GM10847 (cell line): ENCODE data around the gene ZNF354C.

Experiments
- POLR2A ChIP-seq: IDR thresholded peaks from 2 replicates; pipeline ENCODE4 v1.6.1; 2011; ENCODE audit not compliant: insufficient read length; ENCODE audit errors: extremely low read depth

Gene ZNF354C

GRCh38 chr5:179060116-179061008, at the start of gene ZNF354C:
Gene ZNF354C (plus strand): TSS chr5:179060373. CDS start chr5:179062069, 1,696 bp downstream.
- no peak for TF ChIP-seq POLR2A

GRCh38 chr5:179023528-179024189, 36.5 kb upstream of the ZNF354C start, which contains the start of gene ZNF879:
Gene ZNF879 (plus strand): TSS chr5:179023804. CDS start chr5:179025005, 1,201 bp downstream.
- TF ChIP-seq POLR2A = no peak

GRCh38 chr5:179033004-179033580, 27.1 kb upstream of the ZNF354C start:
- TF ChIP-seq POLR2A = no peak

DNA sequence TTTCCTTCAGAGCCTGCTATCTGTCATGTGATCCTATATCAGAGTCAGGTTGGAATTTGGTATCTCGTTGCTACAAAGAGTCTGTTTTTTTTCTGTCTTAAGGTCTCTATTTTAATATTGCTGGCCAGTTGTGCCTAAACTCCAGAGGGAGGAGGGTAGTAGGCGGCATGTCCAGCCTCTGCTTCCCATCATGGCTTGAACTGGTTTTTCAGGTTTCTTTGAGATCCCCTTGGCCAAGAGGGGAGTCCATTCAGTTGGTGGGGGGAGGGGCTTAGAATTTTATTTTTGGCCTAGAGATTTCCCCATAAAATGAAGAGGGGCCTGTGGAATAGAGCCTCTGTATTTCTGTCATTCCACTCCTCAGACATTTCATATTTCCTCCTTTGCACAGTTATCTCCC, 15.4 kb upstream of the ZNF354C start:
- no peak for TF ChIP-seq POLR2A

DNA sequence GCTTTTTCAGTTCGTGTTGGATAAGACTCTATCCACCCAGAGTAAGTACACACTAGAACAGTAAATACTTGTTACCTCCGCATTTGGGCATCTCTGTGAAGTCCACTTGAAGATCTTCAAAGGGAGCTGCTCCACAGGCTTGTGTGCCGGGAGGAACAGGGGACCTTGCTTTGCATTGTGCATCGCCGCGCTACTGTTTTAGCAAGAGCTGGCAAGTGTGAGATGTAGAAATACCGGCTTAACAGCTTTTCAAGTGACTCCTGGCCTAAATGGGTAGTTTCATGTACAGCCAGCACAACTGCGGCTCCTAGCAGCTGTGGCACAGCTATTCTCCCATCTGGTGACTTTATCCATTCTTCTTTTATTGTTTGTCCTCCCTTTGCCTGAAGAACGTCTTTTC, 8.4 kb upstream of the ZNF354C start:
- TF ChIP-seq POLR2A = no peak

- TF ChIP-seq POLR2A = no peak
Observed at GRCh38 chr5:179054036-179054785, 6.0 kb upstream of the ZNF354C start.

DNA sequence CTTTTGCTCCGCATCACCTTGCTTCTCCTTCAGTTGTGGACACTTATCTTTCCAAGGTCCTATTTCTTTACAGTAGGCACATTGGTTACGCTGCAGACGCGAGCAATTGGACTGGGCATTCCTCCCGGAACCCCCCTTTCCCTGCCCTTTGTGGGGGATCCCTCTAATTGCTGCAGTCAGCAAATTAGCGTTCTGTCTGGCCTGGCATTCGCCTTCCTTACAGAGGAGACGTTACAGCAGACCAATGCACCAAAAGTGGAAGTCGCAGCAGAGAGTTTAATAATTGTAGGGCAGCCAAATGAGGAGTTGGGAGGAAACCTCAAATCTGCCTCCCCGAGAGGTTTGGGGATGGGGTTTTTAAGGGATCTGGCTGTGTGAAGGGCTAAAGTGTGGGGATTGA, 5.3 kb upstream of the ZNF354C start:
- no peak for TF ChIP-seq POLR2A

- no peak for TF ChIP-seq POLR2A
Observed at GRCh38 chr5:179055436-179055835, 4.7 kb upstream of the ZNF354C start.

DNA sequence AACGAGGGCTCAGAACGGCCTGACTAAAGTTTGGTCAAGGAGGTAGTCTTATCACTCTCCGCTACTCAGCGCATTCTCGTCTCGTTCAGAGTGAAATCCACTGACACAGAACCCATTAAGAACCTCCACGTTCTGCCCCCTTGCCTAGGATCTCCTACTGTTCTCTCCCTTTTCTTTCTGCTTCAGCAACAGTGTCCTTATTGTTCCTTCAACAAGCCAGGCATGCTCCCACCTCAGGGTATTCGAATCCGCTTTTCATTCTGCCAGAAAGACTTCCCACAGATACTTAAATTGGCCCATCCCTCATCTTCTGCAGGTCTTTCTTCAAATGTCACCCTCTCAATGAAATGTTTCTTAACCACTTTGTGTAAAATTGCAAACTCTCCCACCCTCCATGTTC, 4.3 kb upstream of the ZNF354C start:
- no peak for TF ChIP-seq POLR2A

GRCh38 chr5:179061025-179061424, 852 bp downstream of the ZNF354C start:
- no peak for TF ChIP-seq POLR2A

DNA sequence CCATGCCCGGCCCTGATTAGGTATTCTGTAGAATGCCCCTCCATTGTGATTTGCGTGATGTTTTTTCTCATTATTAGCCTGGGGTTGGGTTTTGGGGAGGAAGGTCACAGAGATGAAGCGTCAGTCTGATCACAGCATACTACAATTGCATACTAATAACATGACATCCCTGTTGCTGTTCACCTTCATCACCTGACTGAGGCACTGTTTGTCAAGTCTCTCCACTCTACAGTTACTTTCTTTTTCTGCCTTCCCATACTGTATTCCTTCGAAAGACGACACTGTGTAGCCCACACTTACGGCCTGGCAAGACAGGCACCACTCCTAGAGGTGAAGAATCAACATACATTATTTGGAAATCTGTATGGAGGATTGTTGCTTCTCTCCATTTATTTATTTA, 5.5 kb downstream of the ZNF354C start:
- no peak for TF ChIP-seq POLR2A

GRCh38 chr5:179079165-179079987, 19.2 kb downstream of the ZNF354C start:
- TF ChIP-seq POLR2A = no peak

- TF ChIP-seq POLR2A = no peak
Observed at GRCh38 chr5:179080724-179081123, 20.6 kb downstream of the ZNF354C start.

GRCh38 chr5:179089502-179089901, 29.3 kb downstream of the ZNF354C start:
- no peak for TF ChIP-seq POLR2A

- no peak for TF ChIP-seq POLR2A
Observed at GRCh38 chr5:179110528-179110927, 50.4 kb downstream of the ZNF354C start.
